SKM-1 (cell line): ENCODE measurements around the gene ARSG.
"Not testable (repeated sequence)": the region's sequence is repeated elsewhere in the genome, so short reads cannot be mapped to it uniquely, and the experiment has no call there.

Source experiments
- DNase-seq: peaks from one replicate; lab custom pipeline; 2025; ENCODE audit not compliant: unreplicated experiment; lab: John Stamatoyannopoulos, UW

The ARSG gene

GRCh38 chr17:68276339-68276738 is 15.0 kb upstream of the ARSG start:
- DNase-seq = not testable (repeated sequence)

GRCh38 chr17:68277807-68278206 is 13.5 kb upstream of the ARSG start:
- DNase-seq = no peak

GRCh38 chr17:68281965-68282364 is 9.3 kb upstream of the ARSG start:
- DNase-seq = not testable (repeated sequence)

- no peak for DNase-seq
These were observed 2.9 kb upstream of the ARSG start for GRCh38 chr17:68288375-68288774.

- DNase-seq = no peak
These were observed 2.5 kb upstream of the ARSG start for GRCh38 chr17:68288804-68289203.

GRCh38 chr17:68289473-68289872 is 1.8 kb upstream of the ARSG start:
- DNase-seq = no peak

GRCh38 chr17:68289936-68290267 is 1.4 kb upstream of the ARSG start:
- DNase-seq = no peak

GRCh38 chr17:68290268-68290954 is 884 bp upstream of the ARSG start:
- DNase-seq = no peak

GRCh38 chr17:68291836-68292688 is 767 bp downstream of the ARSG start:
- DNase-seq = peak; percentile 84

GRCh38 chr17:68292689-68293040 is 1.4 kb downstream of the ARSG start:
- no peak for DNase-seq

- DNase-seq = no peak
These were observed 2.3 kb downstream of the ARSG start for GRCh38 chr17:68293490-68294195.

GRCh38 chr17:68294196-68294555 is 2.9 kb downstream of the ARSG start:
- DNase-seq = no peak

GRCh38 chr17:68294617-68295016 is 3.3 kb downstream of the ARSG start:
- no peak for DNase-seq

GRCh38 chr17:68295086-68295485 is 3.8 kb downstream of the ARSG start:
- no peak for DNase-seq

- DNase-seq = no peak
These were observed 5.2 kb downstream of the ARSG start for GRCh38 chr17:68296217-68297191.

- DNase-seq = no peak
These were observed 5.9 kb downstream of the ARSG start for GRCh38 chr17:68297195-68297594.

GRCh38 chr17:68298601-68299000 is 7.3 kb downstream of the ARSG start:
- no peak for DNase-seq

GRCh38 chr17:68299817-68300216 is 8.5 kb downstream of the ARSG start:
- no peak for DNase-seq

- no peak for DNase-seq
These were observed 10.2 kb downstream of the ARSG start for GRCh38 chr17:68301438-68301959.

- no peak for DNase-seq
These were observed 10.8 kb downstream of the ARSG start for GRCh38 chr17:68302066-68302564.
